Inflammatory macrophage treated with lipopolysaccharide for 1 hour (primary cell): ENCODE measurements around the gene GAS2L3.

Experiments
- DNase-seq, 2 donors: peaks; one replicate each; pipeline ENCODE4 v3.0.0-alpha.2; 2020 to 2022

GAS2L3 gene

DNA sequence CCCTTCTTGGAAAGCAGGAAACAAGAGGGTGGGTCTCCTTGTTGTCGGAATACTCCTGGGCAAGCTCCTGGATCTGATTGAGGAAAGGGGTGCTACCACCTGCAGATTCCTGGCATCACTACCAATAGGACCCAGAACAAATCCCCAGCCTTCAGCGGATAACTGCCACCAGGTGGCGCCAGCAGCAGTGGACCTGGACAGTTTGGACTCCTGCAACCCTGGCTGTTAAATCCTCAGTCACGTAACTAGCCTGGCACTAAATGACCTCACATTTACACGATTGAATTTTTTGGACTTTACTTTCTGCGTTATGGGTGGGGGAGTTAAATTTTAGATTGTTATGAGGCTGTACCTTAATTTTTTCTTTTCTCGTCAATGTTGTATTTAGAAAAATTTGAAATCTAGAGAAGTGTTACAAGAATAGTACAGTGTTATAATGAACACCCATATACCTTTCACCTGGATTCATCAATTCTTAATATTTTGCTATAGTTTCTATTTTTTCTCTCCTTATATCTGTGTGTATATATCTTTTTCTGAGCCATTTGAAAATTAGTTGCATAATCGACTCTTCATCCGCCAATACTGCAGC lies 95.6 kb downstream of the GAS2L3 start:
- DNase-seq, result peak; percentile 40 to 83

DNA sequence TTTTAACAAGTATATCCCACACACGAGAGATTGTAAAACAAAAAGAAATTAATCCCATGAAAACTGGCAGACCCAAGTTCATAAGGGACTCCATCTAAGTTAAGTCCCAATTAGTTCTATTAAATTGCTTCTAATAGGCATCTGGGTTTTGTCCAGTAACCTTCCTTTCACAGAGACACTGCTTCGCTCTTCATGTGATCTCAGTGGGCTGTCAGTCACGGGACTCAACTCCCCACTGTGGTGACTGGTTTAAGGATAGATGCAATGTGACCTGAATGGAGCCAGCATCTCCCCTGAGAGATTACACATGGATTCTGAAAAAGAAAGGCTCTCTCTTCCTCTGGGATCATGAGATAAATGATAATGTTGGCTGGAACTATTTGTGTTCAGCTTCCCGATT lies 96.4 kb downstream of the GAS2L3 start:
- no peak for DNase-seq

DNA sequence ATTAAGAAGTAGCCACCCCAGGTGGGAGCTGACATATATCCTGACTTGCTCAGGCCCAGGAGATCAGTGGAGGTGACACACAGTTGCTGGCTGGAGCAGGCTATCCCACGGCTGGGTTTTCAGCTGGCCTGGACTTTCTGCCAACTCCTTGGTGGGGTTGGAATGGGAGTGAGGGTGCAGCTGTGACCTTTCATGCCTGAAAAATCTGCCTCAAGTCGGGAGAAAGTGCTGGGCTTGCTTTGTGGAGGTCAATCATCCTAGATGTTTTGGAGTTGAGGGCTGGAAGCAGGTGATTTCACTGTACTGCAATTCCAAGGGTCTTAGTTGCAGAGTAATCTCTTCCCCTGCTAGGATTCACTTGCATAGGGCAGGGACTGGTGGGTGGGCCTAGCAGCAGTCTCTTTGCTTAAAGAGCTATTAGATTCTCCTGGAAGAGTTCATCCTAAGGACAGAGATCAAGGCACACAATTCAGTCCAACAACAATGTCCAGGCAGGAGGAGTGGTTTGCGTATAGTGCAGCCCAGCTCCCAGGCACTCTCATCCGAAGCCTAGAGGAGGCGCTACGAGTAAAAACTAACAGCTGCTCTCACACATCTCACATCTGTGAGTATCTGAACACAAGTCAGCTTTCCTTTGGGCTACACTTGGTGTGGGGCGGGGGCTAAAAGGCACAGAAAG lies 98.1 kb downstream of the GAS2L3 start:
- no peak for DNase-seq

DNA sequence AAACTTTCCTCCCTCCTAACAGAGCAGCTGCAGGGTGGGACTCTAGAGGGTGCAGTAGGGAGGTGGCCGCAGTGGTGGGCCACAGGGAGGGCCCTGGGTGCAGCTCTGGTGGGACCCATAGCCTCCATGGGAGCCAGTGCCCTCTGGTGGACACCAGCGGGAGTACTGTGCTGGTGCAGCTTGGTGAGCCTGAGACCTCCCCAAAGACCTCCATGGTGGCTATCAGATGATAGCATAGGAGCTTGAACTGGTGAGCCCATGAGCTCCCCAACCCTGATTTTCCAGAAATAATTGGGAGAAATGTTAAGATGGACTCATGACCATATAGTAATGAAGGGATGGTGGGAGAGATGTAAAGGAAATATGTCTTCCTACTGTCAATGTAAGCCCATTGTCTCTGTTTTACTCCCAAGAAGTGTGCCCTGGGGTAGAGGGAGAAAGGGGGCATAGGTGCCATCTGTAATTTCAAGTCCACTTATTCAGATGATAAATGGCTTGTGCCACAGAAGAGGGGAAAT lies 98.7 kb downstream of the GAS2L3 start:
- DNase-seq, result peak in 1 of 2 donors; percentile 42

DNA sequence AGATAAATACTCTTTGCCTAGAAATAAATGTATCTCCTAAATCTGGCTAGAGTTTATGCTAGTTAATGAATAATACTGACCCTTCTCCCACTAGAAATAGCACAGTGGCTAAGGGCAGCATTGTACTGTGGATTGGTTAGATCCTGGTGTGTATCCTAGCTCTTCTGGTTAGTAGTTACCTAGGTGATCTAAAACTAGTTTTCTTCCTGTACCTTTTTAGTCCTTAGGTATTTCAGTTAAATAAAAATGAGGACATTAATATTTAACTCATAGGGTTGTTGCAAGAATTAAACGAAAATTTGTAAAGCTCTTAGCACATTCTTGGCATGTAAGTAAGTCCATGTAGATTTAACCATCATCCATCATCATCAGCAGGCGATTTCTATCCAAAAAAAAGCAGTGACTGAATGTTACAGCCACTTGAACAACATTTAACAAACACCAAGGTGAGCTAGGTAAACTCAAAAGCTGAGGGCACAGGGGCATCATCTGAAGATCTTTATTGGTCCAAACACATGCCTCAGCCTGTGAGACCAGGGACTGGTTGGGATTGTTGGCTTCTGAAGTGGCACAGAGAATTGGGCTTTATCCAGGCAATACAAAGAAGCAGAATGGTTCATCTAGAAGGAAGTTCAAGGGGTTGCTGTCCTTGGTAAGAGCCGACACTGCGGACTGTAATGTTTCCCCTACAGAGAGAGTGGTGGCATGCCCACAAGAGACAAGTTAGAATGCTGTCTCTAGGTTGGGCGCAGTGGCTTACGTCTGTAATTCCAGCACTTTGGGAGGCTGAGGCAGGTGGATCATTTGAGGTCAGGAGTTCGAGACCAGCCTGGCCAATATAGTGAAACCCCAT lies 100.8 kb downstream of the GAS2L3 start:
- no peak for DNase-seq
